GM19025 (cell line): Measurements from ENCODE around the gene TVP23C.

Source experiments
- ATAC-seq: cut with Tn5 transposase; IDR thresholded peaks from one replicate; pipeline ENCODE4 v1.9.1; 2021; ENCODE audit warnings: mild to moderate bottlenecking, low read depth, moderate library complexity; ENCODE audit not compliant: unreplicated experiment

Gene TVP23C

GRCh38 chr17:15498107-15498506 is 65.2 kb downstream of the TVP23C start:
- ATAC-seq: no peak

DNA sequence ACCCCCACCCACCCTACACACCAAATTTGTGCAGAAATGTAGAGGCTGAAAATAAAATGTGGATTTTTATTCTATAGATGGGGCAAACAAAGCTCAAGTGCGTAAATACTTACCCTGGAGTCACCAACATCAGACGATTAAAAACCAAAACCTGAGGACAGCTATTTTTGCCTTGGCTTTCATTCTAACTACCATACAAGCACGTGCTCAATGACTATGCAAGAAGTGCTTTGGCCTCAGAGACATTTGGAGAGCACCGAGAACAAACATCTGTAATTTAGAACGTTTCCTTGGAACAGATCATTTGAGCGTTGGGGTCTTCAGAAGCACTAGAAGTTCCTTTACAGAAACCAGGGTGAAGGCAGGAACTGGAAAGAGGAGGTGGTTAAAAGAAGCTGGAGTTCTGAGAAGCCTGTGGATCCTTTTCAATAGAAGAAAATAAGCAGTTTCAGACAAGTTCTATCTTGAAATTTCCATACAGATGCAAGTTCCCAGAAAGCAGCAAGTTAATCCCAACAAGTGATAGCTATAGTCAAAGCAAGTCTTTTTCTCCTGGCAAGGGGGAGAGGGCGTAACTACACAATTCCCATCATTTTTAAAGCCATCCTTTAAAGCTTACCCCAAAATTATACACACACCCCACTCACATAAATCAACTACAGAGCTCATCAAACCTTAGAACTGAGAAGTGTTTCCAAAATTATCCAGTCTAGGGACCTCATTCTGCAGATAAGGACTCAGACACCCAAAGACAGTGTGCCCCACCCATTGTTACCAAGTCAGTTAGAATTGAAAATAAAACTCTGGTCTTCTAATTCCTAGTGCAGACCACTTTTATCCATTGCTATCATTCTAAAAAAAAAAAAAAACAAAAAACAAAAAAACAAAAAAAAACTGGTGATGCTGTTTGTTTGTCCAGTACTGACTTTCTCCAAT is 66.3 kb downstream of the TVP23C start:
- ATAC-seq: no peak

GRCh38 chr17:15494821-15495220 is 68.5 kb downstream of the TVP23C start:
- ATAC-seq: no peak

DNA sequence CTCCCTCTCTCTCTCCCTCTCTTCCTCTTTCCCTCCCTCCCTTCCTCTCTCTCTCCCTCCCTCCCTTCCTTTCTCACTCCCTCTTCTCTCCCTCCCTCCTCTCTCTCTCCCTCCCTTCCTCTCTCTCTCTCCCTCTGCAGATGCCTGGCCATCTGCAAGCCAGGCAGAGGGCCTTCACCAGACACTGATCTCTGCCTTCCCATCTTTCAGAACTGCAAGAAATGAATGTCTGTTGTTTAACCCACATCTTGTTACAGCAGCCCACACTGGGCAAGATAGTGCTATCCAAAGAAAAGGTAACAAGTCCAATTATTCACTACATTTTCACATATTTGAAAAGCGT is 69.6 kb downstream of the TVP23C start:
- no peak for ATAC-seq

DNA sequence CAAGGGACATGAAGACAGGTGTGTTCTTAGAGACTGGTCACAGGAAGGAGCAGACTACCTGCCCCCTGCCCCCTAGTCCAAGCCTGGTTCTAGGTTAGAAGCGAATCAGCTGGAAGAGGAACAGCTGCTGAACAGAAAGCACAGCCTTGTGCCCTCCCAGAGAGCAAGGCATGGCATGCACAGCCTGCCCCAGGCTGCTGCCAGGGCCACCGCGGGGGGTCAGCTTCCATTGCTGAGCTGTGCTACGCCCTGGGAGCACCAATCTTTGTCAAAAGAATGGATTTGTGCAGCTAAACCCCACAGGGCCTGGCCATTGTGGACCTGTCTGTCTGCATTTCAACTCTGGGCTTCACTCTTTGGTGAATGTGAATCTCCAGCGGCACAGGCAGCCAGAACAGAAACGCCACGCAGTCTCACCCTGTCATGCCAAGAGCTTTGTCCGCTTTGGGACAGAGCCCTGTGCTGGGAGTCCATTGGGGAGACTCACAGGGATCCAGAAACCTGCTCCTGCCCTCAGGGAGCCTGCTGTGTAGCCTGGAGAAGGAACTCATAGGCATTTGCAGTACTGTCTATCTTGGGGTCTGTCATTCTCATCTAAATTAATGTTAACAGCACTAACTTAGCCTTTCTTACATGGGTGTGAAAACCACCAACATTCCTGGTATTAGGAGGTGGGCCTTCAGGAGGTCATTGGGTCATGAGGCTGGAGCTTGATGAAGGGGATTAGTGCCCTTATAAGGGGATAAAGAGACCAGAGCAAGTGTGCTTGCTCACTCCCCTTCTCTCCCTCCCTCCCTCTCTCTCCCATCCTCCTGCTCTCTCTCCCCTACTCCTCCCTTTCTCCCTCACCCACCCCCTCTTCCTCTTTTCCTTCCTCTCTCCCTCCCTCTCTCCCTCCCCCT is 70.2 kb downstream of the TVP23C start:
- no peak for ATAC-seq

- ATAC-seq: no peak
These were observed 71.1 kb downstream of the TVP23C start for GRCh38 chr17:15492186-15492585.

DNA sequence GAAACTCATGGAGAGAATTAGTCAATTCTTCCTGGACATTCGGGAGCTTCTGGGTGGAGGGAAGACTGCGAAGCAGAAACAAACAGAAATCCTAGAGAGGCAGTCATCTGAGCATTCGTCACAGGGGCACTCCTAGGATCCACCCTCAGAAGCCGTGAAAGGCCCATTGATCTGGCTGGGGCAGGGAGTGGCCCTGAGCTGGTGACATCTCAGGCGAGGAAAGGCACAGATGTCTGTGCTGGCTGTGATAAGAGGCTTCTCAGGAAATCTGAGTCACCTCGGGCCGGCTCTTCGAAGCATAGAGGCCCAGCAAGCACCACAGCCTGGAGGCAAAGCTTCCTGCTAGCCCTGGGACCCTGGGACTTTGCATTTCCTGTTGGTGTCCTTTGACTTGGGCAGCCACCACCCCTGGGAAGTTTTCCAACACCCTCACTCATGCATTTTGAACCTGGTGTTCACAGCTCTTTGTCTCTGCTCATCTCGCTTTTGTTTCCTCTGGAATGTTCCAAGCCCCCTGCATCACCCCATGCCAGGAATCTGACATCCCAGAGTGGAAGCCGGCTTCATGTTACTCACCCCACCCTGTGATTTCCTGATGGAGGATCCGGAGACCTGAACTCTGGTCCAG is 72.5 kb downstream of the TVP23C start:
- ATAC-seq: no peak

DNA sequence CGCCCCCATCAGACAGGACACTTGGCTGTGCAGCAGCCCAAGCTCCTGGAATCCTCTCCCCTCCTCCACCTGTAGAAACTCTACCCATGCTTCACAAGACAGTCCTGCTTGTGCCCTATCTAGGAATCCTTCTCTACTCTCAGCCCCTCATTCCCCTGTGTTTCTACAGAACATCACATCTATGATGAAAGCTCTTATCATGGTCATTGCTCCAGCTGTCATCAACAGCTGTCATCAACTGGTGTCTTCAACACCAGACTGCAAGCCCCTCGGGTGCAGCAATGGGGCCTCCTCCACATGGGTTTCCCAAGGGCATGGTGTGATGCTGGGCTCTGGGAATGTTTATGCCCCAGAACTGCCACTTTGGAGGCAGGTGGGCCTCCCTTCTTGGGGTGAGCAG is 74.7 kb downstream of the TVP23C start:
- no peak for ATAC-seq

DNA sequence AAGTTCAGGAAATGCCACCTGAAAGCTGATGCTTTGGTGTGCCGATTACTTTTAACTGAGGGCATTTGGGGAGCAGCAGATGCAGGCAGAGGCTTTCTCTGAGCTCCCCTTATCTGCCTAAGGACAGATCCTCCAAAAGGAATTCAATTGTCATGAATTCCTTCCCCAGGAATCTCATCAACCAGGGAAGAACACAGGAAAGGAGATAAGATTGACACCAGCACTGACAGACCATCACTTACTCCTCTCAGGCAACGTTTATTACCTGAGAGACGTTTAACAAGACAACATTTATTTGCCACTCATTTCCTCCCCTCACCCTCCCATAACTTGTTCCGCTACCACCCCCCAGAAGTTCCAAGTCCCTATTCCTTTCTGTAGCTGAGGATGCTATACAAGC is 78.2 kb downstream of the TVP23C start:
- ATAC-seq: no peak

- no peak for ATAC-seq
These were observed 79.9 kb downstream of the TVP23C start for GRCh38 chr17:15483431-15483830.

DNA sequence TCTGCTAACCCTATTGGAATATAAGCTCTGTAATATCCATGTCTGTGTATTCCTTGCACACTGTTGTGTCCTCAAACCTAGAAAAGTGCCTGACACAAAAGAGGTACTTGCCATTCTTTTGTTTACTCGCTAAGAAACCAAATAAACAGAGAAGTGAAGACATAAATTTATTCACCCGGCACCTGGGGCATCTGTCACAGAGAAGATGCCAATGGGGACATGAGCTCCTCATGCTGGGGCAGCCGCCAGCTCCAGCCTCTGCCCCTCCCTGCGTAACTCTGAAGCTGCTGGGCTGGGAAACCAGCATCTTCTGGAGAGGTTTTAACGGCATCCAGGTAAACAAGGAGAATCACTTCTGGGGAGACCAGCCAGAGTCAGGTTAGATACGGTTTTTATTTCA is 80.8 kb downstream of the TVP23C start:
- ATAC-seq: no peak

GRCh38 chr17:15481481-15481880 is 81.8 kb downstream of the TVP23C start:
- ATAC-seq: no peak

DNA sequence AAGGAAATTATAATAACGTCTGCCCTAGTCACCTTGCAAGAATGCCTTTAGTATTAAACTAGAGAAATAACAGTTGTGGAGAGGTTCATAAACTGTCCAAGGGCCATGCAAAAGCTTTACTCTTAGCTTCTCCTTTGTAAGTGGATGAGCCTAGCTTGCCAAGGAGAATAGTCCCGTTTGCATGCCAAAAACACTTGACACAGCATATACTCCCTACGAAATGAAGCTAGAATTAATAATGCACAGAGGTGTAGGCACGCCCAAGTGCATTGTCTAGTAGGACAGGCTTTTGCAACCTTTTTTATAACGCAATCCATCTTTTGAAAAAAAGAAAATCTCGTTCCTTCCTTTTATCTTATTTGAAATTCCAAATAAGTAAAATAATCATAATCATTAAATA is 83.1 kb downstream of the TVP23C start:
- ATAC-seq: no peak

DNA sequence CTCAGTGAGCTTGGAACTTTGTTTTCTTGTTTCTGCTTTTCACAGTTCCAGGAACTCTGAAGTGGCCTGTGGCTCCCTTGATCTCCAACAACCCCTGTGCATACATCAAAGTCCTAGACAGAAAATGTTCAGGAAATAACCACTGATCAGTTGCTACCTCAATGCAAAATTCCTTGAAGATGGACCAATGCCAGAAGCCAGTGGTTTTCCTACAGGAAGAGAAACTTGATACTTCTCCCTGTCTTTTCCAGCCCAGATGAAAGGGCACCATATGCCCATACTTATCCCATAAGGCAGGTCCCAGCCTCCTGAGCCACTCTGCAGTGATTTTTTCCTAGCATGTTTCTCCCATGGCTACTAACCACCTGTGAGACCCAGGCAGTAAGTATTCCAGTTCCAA is 83.6 kb downstream of the TVP23C start:
- no peak for ATAC-seq

- no peak for ATAC-seq
These were observed 84.4 kb downstream of the TVP23C start for GRCh38 chr17:15478845-15479244.

DNA sequence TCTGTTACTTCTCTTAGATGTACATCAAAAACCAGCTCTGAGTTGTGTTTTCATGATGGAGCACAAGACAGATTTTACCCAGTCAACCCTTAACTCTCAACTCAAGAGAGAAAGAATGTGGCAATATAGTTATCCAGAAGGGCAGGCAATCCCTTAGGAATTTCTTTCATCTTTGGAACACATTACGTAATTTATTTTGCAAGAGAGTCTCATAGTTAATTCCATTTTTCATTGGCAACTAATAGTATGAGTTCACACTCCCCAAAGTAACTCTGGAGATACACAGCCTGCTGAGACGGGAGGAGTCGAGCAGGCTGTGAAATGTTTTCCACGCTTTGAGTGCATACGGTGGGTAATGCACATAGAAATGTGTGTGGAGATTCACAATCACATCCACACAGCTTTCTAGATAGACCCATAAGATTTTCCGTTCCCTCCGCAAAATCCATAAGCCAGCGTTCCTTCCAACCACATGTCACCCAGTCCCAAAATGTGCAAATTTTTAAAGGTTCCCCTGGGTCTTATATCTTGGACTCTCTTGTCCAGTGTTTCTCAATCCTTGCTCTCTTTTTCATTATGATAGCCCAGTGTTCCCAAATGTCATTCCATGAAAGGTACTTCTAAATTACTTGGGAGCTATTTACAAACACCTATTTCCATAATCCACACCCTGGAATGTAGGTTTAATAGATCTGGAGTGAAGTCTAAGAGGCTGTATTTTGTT is 87.5 kb downstream of the TVP23C start:
- ATAC-seq: no peak

- ATAC-seq: no peak
These were observed 90.4 kb downstream of the TVP23C start for GRCh38 chr17:15472891-15473290.

DNA sequence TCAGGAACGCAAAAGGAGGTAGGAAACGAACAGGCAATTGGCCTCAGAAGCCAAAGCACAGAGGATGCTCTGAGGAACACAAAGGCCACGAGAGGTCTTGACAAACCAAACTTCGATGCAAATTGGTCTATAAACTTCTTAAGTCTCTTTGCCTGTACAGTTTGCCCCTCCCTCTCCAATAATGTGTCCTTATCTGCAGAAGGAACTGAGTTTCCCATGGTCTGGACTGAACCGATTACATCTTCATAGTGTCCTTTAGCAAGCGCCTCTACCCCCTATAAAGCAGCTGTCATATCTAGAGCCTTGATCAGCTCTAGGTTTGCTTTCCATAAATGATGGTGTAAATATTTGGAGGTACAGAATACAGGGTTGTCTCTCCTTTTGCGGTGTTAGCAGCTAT is 92.7 kb downstream of the TVP23C start:
- no peak for ATAC-seq

DNA sequence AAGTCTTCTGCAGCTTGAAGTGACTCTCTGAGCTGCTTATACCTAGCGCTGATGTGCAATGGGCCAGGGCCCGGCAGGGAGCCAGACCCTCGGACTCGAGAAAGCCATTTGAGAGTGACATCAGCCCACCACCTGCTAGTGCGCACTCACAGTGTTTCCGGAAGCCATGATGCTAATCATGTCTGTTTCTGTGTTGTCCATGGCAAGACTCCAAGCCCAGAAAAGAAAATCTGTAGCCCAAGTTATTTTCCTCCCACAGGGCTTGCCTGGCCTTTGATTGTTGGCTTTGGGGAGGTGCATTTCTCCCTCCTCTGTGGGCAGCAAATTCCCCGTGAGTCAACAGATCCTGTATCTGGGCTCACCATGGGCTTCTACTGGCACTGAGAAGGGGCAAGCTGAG is 94.0 kb downstream of the TVP23C start:
- no peak for ATAC-seq

DNA sequence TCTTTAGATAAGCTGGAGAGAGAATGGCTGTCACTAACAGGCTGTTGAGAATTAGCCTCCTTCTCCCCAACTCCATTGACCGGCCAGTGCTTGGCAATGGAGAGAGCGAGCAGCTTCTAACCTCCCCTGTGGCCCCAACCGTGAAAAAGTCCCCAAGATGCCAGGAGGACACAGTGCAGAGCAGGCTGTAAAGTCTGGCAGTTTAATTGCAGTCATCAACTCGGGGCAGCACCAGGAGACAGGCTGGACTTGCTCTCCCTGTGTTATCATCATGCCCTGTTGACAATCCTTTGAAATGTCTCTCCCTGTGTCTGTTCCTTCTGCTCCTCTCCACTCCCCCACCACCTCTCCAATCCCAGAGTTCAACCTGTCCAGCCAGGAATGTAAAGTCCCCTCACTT is 95.2 kb downstream of the TVP23C start:
- ATAC-seq: no peak
